H1 (cell line): Measurements from ENCODE around the gene PTPN3. TPM values are rescaled to one million over a fixed set of nuclear protein-coding genes. Genes with fewer than 3 reads are reported as not detected.

Source experiments
- CTCF ChIA-PET: fragments of 300-600 bp; sonication (Branson Sonifier 250); formaldehyde crosslinking; loops from one replicate; lab custom pipeline; 2021; ENCODE audit not compliant: partially characterized antibody; lab: Charles Lee
- POLR2A ChIA-PET: fragments of 300-600 bp; sonication (Branson Sonifier 250); formaldehyde crosslinking; loops from one replicate; lab custom pipeline; 2021; ENCODE audit warnings: inconsistent platforms; ENCODE audit not compliant: partially characterized antibody; lab: Charles Lee
- DNase-seq, 2 experiments: peaks; one replicate each; pipeline versions ENCODE4 v3.0.0 to v3.0.0-alpha.2; 2010 to 2022; ENCODE audit warnings: low spot score in 2 of 2, low read depth in 1 of 2, mixed read lengths in 1 of 2
- FAIRE-seq: peaks from 2 replicates; lab custom pipeline; 2011; peaks lifted over from hg19 to GRCh38; lab: Jason Lieb, UNC
- H2AFZ ChIP-seq: 2 replicates; pipeline ENCODE4 v1.8.1; 2012; ENCODE audit warnings: low read length, inconsistent platforms
- H2AK5ac ChIP-seq: 2 replicates; pipeline ENCODE4 v1.6.1; 2013; ENCODE audit warnings: low read depth, low read length
- H2BK120ac ChIP-seq: replicated peaks from 2 replicates; pipeline ENCODE3; 2013; ENCODE audit warnings: low read depth, low read length, inconsistent platforms
- H2BK12ac ChIP-seq: 2 replicates; pipeline ENCODE4 v1.6.1; 2013; ENCODE audit warnings: low read depth, low read length
- H2BK15ac ChIP-seq: 2 replicates; pipeline ENCODE4 v1.6.1; 2013; ENCODE audit warnings: low read length
- H2BK20ac ChIP-seq: 2 replicates; pipeline ENCODE4 v1.6.1; 2013; ENCODE audit warnings: low read length
- H2BK5ac ChIP-seq: 2 replicates; pipeline ENCODE4 v1.6.1; 2013; ENCODE audit warnings: low read depth, low read length
- H3K14ac ChIP-seq: 2 replicates; pipeline ENCODE4 v1.6.1; 2013; ENCODE audit warnings: inconsistent platforms; ENCODE audit not compliant: insufficient read length
- H3K18ac ChIP-seq: 2 replicates; pipeline ENCODE4 v1.6.1; 2013; ENCODE audit warnings: low read length; ENCODE audit errors: extremely low read depth
- H3K23ac ChIP-seq: 2 replicates; pipeline ENCODE4 v1.6.1; 2013; ENCODE audit warnings: inconsistent platforms; ENCODE audit not compliant: insufficient read length
- H3K23me2 ChIP-seq: 2 replicates; pipeline ENCODE4 v1.6.1; 2013; ENCODE audit warnings: low read depth, low read length
- H3K27ac ChIP-seq: 2 replicates; pipeline ENCODE4 v1.6.1; 2011; ENCODE audit warnings: low read depth, low read length, inconsistent platforms
- H3K27me3 ChIP-seq, 4 experiments: replicated peaks in 1 of 4; 1 replicate in 1 of 4; 2 replicates in 3 of 4; pipeline versions ENCODE4 v1.6.1 to v1.8.1; 2011 to 2013; ENCODE audit warnings: low read length in 3 of 4, mild to moderate bottlenecking in 3 of 4, inconsistent platforms in 2 of 4, mixed read lengths in 2 of 4, moderate library complexity in 1 of 4; ENCODE audit not compliant: control insufficient read depth in 3 of 4, insufficient read depth in 3 of 4; ENCODE audit errors: extremely low read depth in 1 of 4
- H3K36me3 ChIP-seq, 4 experiments: 2 replicates each; pipeline versions ENCODE4 v1.6.1 to v1.8.1; 2011 to 2013; ENCODE audit warnings: mild to moderate bottlenecking in 4 of 4, low read length in 3 of 4, moderate library complexity in 2 of 4, control low read depth in 1 of 4, inconsistent platforms in 1 of 4; ENCODE audit not compliant: insufficient read depth in 4 of 4, control insufficient read depth in 2 of 4
- H3K4ac ChIP-seq: replicated peaks from 2 replicates; pipeline ENCODE3; 2013; ENCODE audit warnings: low read length, low read depth, mixed read lengths, inconsistent platforms; ENCODE audit not compliant: insufficient read length
- H3K4me1 ChIP-seq, 4 experiments: replicated peaks in 1 of 4; 1 replicate in 1 of 4; 2 replicates in 3 of 4; pipeline versions ENCODE4 v1.6.1 to v1.8.1; 2011 to 2013; ENCODE audit warnings: low read length in 3 of 4, inconsistent platforms in 2 of 4, mixed read lengths in 1 of 4; ENCODE audit not compliant: insufficient read depth in 4 of 4, control insufficient read depth in 3 of 4
- H3K4me2 ChIP-seq, 2 experiments: 2 replicates each; pipeline versions ENCODE4 v1.6.1 to v1.8.1; 2011 to 2013; ENCODE audit warnings: low read depth in 2 of 2, low read length in 2 of 2, control low read depth in 1 of 2, inconsistent platforms in 1 of 2, mild to moderate bottlenecking in 1 of 2; ENCODE audit not compliant: insufficient read depth in 1 of 2
- H3K4me3 ChIP-seq, 4 experiments: fragments of 200-600, 300-600 bp in 1 of 4; sonication (generic), shearing (Covaris generic), sonication (Bioruptor Twin) in 1 of 4; 2 replicates each; pipeline versions ENCODE4 v1.5.1 to v1.8.1; 2011 to 2016; ENCODE audit warnings: low read length in 4 of 4, low read depth in 3 of 4, control low read depth in 2 of 4, inconsistent platforms in 2 of 4, mild to moderate bottlenecking in 2 of 4, mixed read lengths in 1 of 4, moderate library complexity in 1 of 4; ENCODE audit not compliant: insufficient read depth in 2 of 4; ENCODE audit errors: extremely low read depth in 1 of 4
- H3K56ac ChIP-seq: replicated peaks from 2 replicates; pipeline ENCODE3; 2013; ENCODE audit warnings: low read depth, mild to moderate bottlenecking, mixed read lengths, low read length, inconsistent platforms; ENCODE audit not compliant: insufficient read length
- H3K79me1 ChIP-seq: 2 replicates; pipeline ENCODE4 v1.6.1; 2013; ENCODE audit warnings: low read depth, low read length, control low read depth
- H3K79me2 ChIP-seq, 2 experiments: 2 replicates each; pipeline versions ENCODE4 v1.6.1 to v1.8.1; 2012 to 2013; ENCODE audit warnings: low read length in 2 of 2, mild to moderate bottlenecking in 2 of 2, inconsistent platforms in 1 of 2; ENCODE audit not compliant: insufficient read depth in 2 of 2, control insufficient read depth in 1 of 2
- H3K9ac ChIP-seq, 4 experiments: replicated peaks in 1 of 4; 1 replicate in 1 of 4; 2 replicates in 3 of 4; pipeline versions ENCODE4 v1.6.1 to v1.8.1; 2011 to 2013; ENCODE audit warnings: low read depth in 3 of 4, low read length in 3 of 4, control low read depth in 2 of 4, mild to moderate bottlenecking in 2 of 4, moderate library complexity in 2 of 4, inconsistent platforms in 1 of 4; ENCODE audit errors: extremely low read depth in 1 of 4
- H3K9me3 ChIP-seq, 2 experiments: 2 replicates each; pipeline versions ENCODE4 v1.6.1 to v1.8.1; 2012 to 2013; ENCODE audit warnings: mild to moderate bottlenecking in 2 of 2, moderate library complexity in 2 of 2, control low read depth in 1 of 2, inconsistent platforms in 1 of 2, low read depth in 1 of 2, low read length in 1 of 2, mixed read lengths in 1 of 2; ENCODE audit not compliant: insufficient read depth in 2 of 2
- H4K20me1 ChIP-seq, 2 experiments: replicated peaks in 1 of 2; 2 replicates each; pipeline versions ENCODE3 to v1.8.1; 2011 to 2013; ENCODE audit warnings: inconsistent platforms in 2 of 2, low read length in 2 of 2, mild to moderate bottlenecking in 1 of 2; ENCODE audit not compliant: insufficient read depth in 2 of 2, control insufficient read depth in 1 of 2
- H4K5ac ChIP-seq: 2 replicates; pipeline ENCODE4 v1.6.1; 2013; ENCODE audit warnings: low read length, low read depth, mixed read lengths, inconsistent platforms; ENCODE audit not compliant: insufficient read length
- H4K8ac ChIP-seq: 2 replicates; pipeline ENCODE4 v1.8.0; 2013; ENCODE audit warnings: mild to moderate bottlenecking, moderate library complexity, low read length, inconsistent platforms; ENCODE audit not compliant: insufficient read depth; ENCODE audit errors: extremely low read depth
- H4K91ac ChIP-seq: replicated peaks from 2 replicates; pipeline ENCODE3; 2013; ENCODE audit warnings: low read length, mixed read lengths, inconsistent platforms; ENCODE audit not compliant: insufficient read length
- ASH2L ChIP-seq: fragments of 200-600, 300-600 bp; sonication (generic); IDR thresholded peaks from one replicate; pipeline ENCODE4 v1.7.1; 2017; ENCODE audit warnings: low read length
- CBX8 ChIP-seq: fragments of 300-800, 300-1000 bp; sonication (generic); IDR thresholded peaks from 2 replicates; pipeline ENCODE4 v1.7.1; 2016; ENCODE audit warnings: low read depth, low read length, borderline replicate concordance
- CEBPB ChIP-seq: IDR thresholded peaks from 2 replicates; pipeline ENCODE4 v1.6.1; 2012; ENCODE audit warnings: low read depth, low read length
- EP300 ChIP-seq, 2 experiments: IDR thresholded peaks; 1 replicate in 1 of 2; 2 replicates in 1 of 2; pipeline ENCODE4 v1.6.1; 2011 to 2012; ENCODE audit warnings: low read depth in 2 of 2, low read length in 2 of 2, mild to moderate bottlenecking in 2 of 2, borderline replicate concordance in 1 of 2, inconsistent platforms in 1 of 2, moderate library complexity in 1 of 2
- EZH2 ChIP-seq: fragments of 200-600 bp; sonication (generic); IDR thresholded peaks from 2 replicates; pipeline ENCODE4 v1.7.1; 2012; ENCODE audit warnings: low read depth, mild to moderate bottlenecking, moderate library complexity, low read length, inconsistent platforms; ENCODE audit not compliant: severe bottlenecking
- FOSL1 ChIP-seq: IDR thresholded peaks from 2 replicates; pipeline ENCODE4 v1.6.1; 2011; ENCODE audit warnings: mild to moderate bottlenecking, low read depth, low read length, moderate library complexity; ENCODE audit not compliant: insufficient read depth
- JUN ChIP-seq: IDR thresholded peaks from 2 replicates; pipeline ENCODE4 v1.6.1; 2011; ENCODE audit warnings: low read depth, mild to moderate bottlenecking, improper control_type of control experiment, low read length
- JUND ChIP-seq: IDR thresholded peaks from 2 replicates; pipeline ENCODE4 v1.6.1; 2011; ENCODE audit warnings: mild to moderate bottlenecking, improper control_type of control experiment, low read length
- PHF8 ChIP-seq: fragments of 200-600 bp; sonication (generic); conservative IDR thresholded peaks from 2 replicates; pipeline ENCODE4 v1.7.1; 2012; ENCODE audit warnings: low read depth, mild to moderate bottlenecking, inconsistent platforms, low read length, moderate library complexity
- POLR2A ChIP-seq, 2 experiments: IDR thresholded peaks; 1 replicate in 1 of 2; 2 replicates in 1 of 2; pipeline ENCODE4 v1.6.1; 2011; ENCODE audit warnings: low read depth in 2 of 2, low read length in 2 of 2, mild to moderate bottlenecking in 2 of 2; ENCODE audit errors: control extremely low read depth in 1 of 2
- SIX5 ChIP-seq: IDR thresholded peaks from 2 replicates; pipeline ENCODE4 v1.6.1; 2011; ENCODE audit warnings: mild to moderate bottlenecking, low read depth, low read length
- SP4 ChIP-seq: IDR thresholded peaks from 2 replicates; pipeline ENCODE4 v1.6.1; 2012; ENCODE audit warnings: low read length, inconsistent platforms
- USF2 ChIP-seq: IDR thresholded peaks from 2 replicates; pipeline ENCODE4 v1.6.1; 2011; ENCODE audit warnings: low read length, improper control_type of control experiment
- WGBS, 2 experiments: shearing (Covaris generic) in 1 of 2; methylation state at CpG; one replicate each; pipeline versions ENCODE4 v1.1.6 to v1.1.7; 2013 to 2015; ENCODE audit warnings: low lambda C conversion rate in 2 of 2, mixed read lengths in 2 of 2, inconsistent platforms in 1 of 2, low coverage in 1 of 2, missing lambda C conversion rate in 1 of 2; ENCODE audit not compliant: insufficient replicate concordance in 2 of 2, insufficient coverage in 1 of 2, insufficient read length in 1 of 2; ENCODE audit errors: extremely low coverage in 1 of 2, missing lambda C conversion rate in 1 of 2; 5-methylcytosine and 5-hydroxymethylcytosine counted together
- polyA plus RNA-seq, 7 experiments: library from polyadenylated mRNA; depleted of rRNA in 3 of 7; stranded (reverse) in 5 of 7; unstranded in 2 of 7; fragments of >200 nt in 5 of 7; fragments of 200-250 nt in 2 of 7; gene quantifications; 1 replicate in 5 of 7; 2 replicates in 1 of 7; 4 replicates in 1 of 7; pipeline versions ENCODE4 v1.2.1 to v1.2.3, GENCODE V29; 2011 to 2013; ENCODE audit warnings: missing spikeins in 2 of 7, mixed read lengths in 2 of 7
- total RNA-seq: library from RNA; stranded (reverse); fragmentation: NEBNext Ultra II Directional; extraction: Animal tissue kit (Norgen Biotek cat#: 25700); gene quantifications from 2 replicates; pipeline ENCODE4 v1.2.1, GENCODE V29; 2021

Gene PTPN3
- total and polyA plus RNA-seq, 2 of the 8 experiments (the other 6 are each of a cell fraction or from before 2014, with no cell fraction given), result 2.9 to 3.7 TPM

DNA sequence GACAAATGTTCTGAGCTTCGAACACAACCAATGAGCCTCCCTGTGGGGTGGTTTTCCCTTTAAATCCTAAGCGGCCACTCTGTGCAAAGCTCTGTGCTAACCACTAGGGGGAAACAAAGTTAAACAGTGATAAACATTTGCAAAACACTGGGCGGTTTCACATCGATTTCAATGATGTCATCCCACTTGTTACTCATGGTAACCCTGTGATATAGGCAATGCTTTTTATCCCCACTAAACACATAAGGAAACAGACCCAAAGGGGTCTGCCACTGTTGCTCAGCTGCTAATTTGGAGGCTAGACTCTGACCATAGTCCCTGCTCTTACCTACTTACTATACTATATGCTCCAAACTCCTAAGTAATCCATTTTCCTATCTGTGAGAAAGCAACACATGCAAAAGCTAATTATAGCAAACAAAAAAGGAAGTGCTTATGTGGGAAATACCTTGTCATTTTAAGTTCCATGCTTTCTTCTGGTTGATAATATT, 57.3 kb downstream of the PTPN3 start:
- H2AFZ ChIP-seq, result peak overlapping the region; percentile 66; the same call in 1 of the 2 replicates
- H3K4ac ChIP-seq, result no peak overlapping the region
- H2AK5ac ChIP-seq, result no peak overlapping the region
- H3K27ac ChIP-seq, result no peak overlapping the region
- H3K23me2 ChIP-seq, result no peaks in the 10 kb centered on the region
- no peak overlapping the region for H3K9ac ChIP-seq
- no peak overlapping the region for H2BK15ac ChIP-seq
- H3K23ac ChIP-seq, result no peak overlapping the region
- H4K91ac ChIP-seq, result no peak overlapping the region
- H2BK20ac ChIP-seq, result no peak overlapping the region
- no peaks in the 10 kb centered on the region for H3K36me3 ChIP-seq
- H3K27me3 ChIP-seq, result no peaks in the 10 kb centered on the region
- no peak overlapping the region for H2BK5ac ChIP-seq
- ChIA-PET CTCF (interaction anchor here (0.6 to 6.5 kb wide), 49 partner anchors 9 to 446 kb away, joined by 3 to 151 read pairs (median 5); no protein-coding TSS in a partner anchor), POLR2A (interaction anchor here (0.9 to 1.0 kb wide), 2 partner anchors 14 to 58 kb away, joined by 3 read pairs; no protein-coding TSS in a partner anchor)
- FAIRE-seq, result peak; percentile 93
- H3K18ac ChIP-seq, result no peak overlapping the region
- no peak overlapping the region for H3K4me3 ChIP-seq
- H3K4me2 ChIP-seq, result no peak overlapping the region
- H2BK120ac ChIP-seq, result no peak overlapping the region
- H3K79me1 ChIP-seq, result no peaks in the 10 kb centered on the region
- no peaks in the 10 kb centered on the region for H3K9me3 ChIP-seq
- peak in 1 of 2 experiments; percentile 63 for DNase-seq
- peaks cover 0 to 6% (median 0%) of the 10 kb centered on the region in 4 experiments; a peak in 1 of 7 replicates for H3K4me1 ChIP-seq
- no peak overlapping the region for H4K8ac ChIP-seq
- no peak overlapping the region for H3K56ac ChIP-seq
- no peak overlapping the region for H4K5ac ChIP-seq
- no peak overlapping the region for H3K14ac ChIP-seq
- 27% methylated on average over 4 of the region's 4 CpGs; no CpG with 5 or more reads in 1 of the 2 experiments for WGBS, 2 experiments
- H4K20me1 ChIP-seq, result no peaks in the 10 kb centered on the region
- H3K79me2 ChIP-seq, result no peaks in the 10 kb centered on the region
- no peak overlapping the region for H2BK12ac ChIP-seq
- no peak for TF ChIP-seq EP300 (IDR thresholded peaks at IDR 0.05; ENCODE audit: borderline replicate concordance in 1 of 2, low read depth in 2 of 2, low read length in 2 of 2)
- no peak for TF ChIP-seq FOSL1
- peak; percentile 49 for TF ChIP-seq CEBPB
- no peak for TF ChIP-seq SIX5
- peak; percentile 87 for TF ChIP-seq JUND
- TF ChIP-seq JUN, result peak; percentile 67; the same call in 1 of the 2 replicates
- no peak for TF ChIP-seq CBX8
- peak; percentile 45 to 60; a peak in 2 of 3 replicates for TF ChIP-seq POLR2A (IDR thresholded peaks at IDR 0.05; ENCODE audit: control extremely low read depth in 1 of 2, low read depth in 2 of 2, low read length in 2 of 2)
- TF ChIP-seq SP4, result no peak
- TF ChIP-seq PHF8, result no peak
- TF ChIP-seq ASH2L, result no peak
- TF ChIP-seq EZH2, result no peak
- no peak for TF ChIP-seq USF2
